PC-9 (cell line): Measurements from ENCODE around the gene EVA1C.

Experiments
- CTCF ChIP-seq: fragments of 200-600 bp; sonication (generic); conservative IDR thresholded peaks from 2 replicates; pipeline ENCODE4 v1.6.1; 2017; ENCODE audit warnings: mixed run types, antibody characterized with exemption, mild to moderate bottlenecking, moderate library complexity
- EZH2 ChIP-seq: fragments of 200-600 bp; sonication (generic); IDR thresholded peaks from 2 replicates; pipeline ENCODE4 v1.8.0; 2017; ENCODE audit warnings: antibody characterized with exemption, low read depth

GRCh38 chr21:32535612-32536011 is 123.1 kb downstream of the EVA1C start:
- TF ChIP-seq EZH2 (no peak), CTCF (no peak)
